Measurements from ENCODE around the gene PRKD1.

Gene PRKD1

GRCh38 chr14:29749829-29750228 lies 177.8 kb downstream of the PRKD1 start:
- Histone ChIP-seq H3K4me1 (ENCODE audit: low read length) (no peaks in the 10 kb centered on the region), H3K27ac (ENCODE audit: low read length) (no peak overlapping the region), H3K27me3 (ENCODE audit: low read depth, low read length) (no peaks in the 10 kb centered on the region), H3K9me3 (ENCODE audit: insufficient read depth, low read length) (no peaks in the 10 kb centered on the region), H3K36me3 (replicated peaks; ENCODE audit: low read depth, low read length) (no peaks in the 10 kb centered on the region), H3K4me3 (ENCODE audit: low read length) (no peak overlapping the region), H2AFZ (ENCODE audit: low read depth, low read length) (no peak overlapping the region), H3K9ac (ENCODE audit: low read length) (no peak overlapping the region), H3K79me2 (ENCODE audit: low read length) (no peaks in the 10 kb centered on the region), H3K4me2 (ENCODE audit: low read length) (no peak overlapping the region), H4K20me1 (ENCODE audit: insufficient read depth, low read length) (no peaks in the 10 kb centered on the region)
- TF ChIP-seq EZH2phosphoT487 (IDR thresholded peaks at IDR 0.05; ENCODE audit: low read depth) (no peak), CTCF (IDR thresholded peaks at IDR 0.05; ENCODE audit: low read depth, low read length) (no peak)

GRCh38 chr14:29749327-29749726 lies 178.3 kb downstream of the PRKD1 start:
- Histone ChIP-seq H3K9me3 (ENCODE audit: insufficient read depth, low read length) (no peaks in the 10 kb centered on the region), H3K9ac (ENCODE audit: low read length) (no peak overlapping the region), H3K27me3 (ENCODE audit: low read depth, low read length) (no peaks in the 10 kb centered on the region), H3K4me1 (ENCODE audit: low read length) (no peaks in the 10 kb centered on the region), H3K27ac (ENCODE audit: low read length) (no peak overlapping the region), H2AFZ (ENCODE audit: low read depth, low read length) (no peak overlapping the region), H4K20me1 (ENCODE audit: insufficient read depth, low read length) (no peaks in the 10 kb centered on the region), H3K4me3 (ENCODE audit: low read length) (no peak overlapping the region), H3K36me3 (replicated peaks; ENCODE audit: low read depth, low read length) (no peaks in the 10 kb centered on the region), H3K79me2 (ENCODE audit: low read length) (no peaks in the 10 kb centered on the region), H3K4me2 (ENCODE audit: low read length) (no peak overlapping the region)
- no peak for TF ChIP-seq CTCF (IDR thresholded peaks at IDR 0.05; ENCODE audit: low read depth, low read length)

GRCh38 chr14:29745863-29746262 lies 181.8 kb downstream of the PRKD1 start:
- Histone ChIP-seq H3K27ac (ENCODE audit: low read length) (no peak overlapping the region), H3K4me2 (ENCODE audit: low read length) (no peak overlapping the region), H3K9ac (ENCODE audit: low read length) (no peak overlapping the region), H3K4me3 (ENCODE audit: low read length) (no peak overlapping the region), H3K4me1 (ENCODE audit: low read length) (peaks cover 7% of the 10 kb centered on the region), H3K27me3 (ENCODE audit: low read depth, low read length) (no peaks in the 10 kb centered on the region), H4K20me1 (ENCODE audit: insufficient read depth, low read length) (no peaks in the 10 kb centered on the region), H3K9me3 (ENCODE audit: insufficient read depth, low read length) (no peaks in the 10 kb centered on the region), H3K79me2 (ENCODE audit: low read length) (no peaks in the 10 kb centered on the region), H2AFZ (ENCODE audit: low read depth, low read length) (no peak overlapping the region), H3K36me3 (replicated peaks; ENCODE audit: low read depth, low read length) (no peaks in the 10 kb centered on the region)
- TF ChIP-seq EZH2phosphoT487 (IDR thresholded peaks at IDR 0.05; ENCODE audit: low read depth) (no peak), CTCF (IDR thresholded peaks at IDR 0.05; ENCODE audit: low read depth, low read length) (no peak)

GRCh38 chr14:29743531-29743930 lies 184.1 kb downstream of the PRKD1 start:
- no peaks in the 10 kb centered on the region for H3K36me3 ChIP-seq (replicated peaks; ENCODE audit: low read depth, low read length)
- H3K4me2 ChIP-seq (ENCODE audit: low read length) = no peak overlapping the region
- H3K4me3 ChIP-seq (ENCODE audit: low read length) = no peak overlapping the region
- no peak overlapping the region for H2AFZ ChIP-seq (ENCODE audit: low read depth, low read length)
- H3K27me3 ChIP-seq (ENCODE audit: low read depth, low read length) = no peaks in the 10 kb centered on the region
- H4K20me1 ChIP-seq (ENCODE audit: insufficient read depth, low read length) = no peaks in the 10 kb centered on the region
- no peaks in the 10 kb centered on the region for H3K79me2 ChIP-seq (ENCODE audit: low read length)
- H3K27ac ChIP-seq (ENCODE audit: low read length) = no peak overlapping the region
- no peak overlapping the region for H3K9ac ChIP-seq (ENCODE audit: low read length)
- no peaks in the 10 kb centered on the region for H3K9me3 ChIP-seq (ENCODE audit: insufficient read depth, low read length)
- TF ChIP-seq EZH2phosphoT487 (IDR thresholded peaks at IDR 0.05; ENCODE audit: low read depth) (no peak), CTCF (IDR thresholded peaks at IDR 0.05; ENCODE audit: low read depth, low read length) (no peak)
- H3K4me1 ChIP-seq (ENCODE audit: low read length) = peaks cover 7% of the 10 kb centered on the region
